ENCODE data around the gene OR2C1. TPM values are rescaled to one million over a fixed set of nuclear protein-coding genes. Genes with fewer than 3 reads are reported as not detected.

The OR2C1 gene
- under 1 TPM in 2 of 6 donors, not detected in 4; 0.16 TPM for total RNA-seq
- polyA plus RNA-seq: under 1 TPM in 1 of 2 donors, not detected in 1; 0.05 TPM

DNA sequence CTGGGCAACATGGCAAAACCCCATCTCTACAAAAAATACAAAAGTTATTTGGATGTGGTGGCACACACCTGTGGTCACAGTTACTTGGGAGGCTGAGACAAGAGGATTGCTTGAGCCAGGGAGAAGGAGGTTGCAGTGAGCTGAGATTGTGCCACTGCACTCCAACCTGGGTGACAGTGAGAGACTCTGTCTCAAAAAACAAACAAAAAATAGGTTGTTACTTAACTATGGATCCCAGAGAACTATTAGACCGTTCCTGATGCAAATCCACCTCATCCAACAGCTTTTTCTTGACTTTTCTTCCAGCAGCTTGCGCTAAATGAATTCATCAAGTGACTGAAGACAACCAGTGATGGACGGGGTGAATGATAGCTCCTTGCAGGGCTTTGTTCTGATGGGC is at the start of gene OR2C1:
Gene OR2C1, plus strand, starts transcription at position 301 of the 400 bp plus-strand sequence. Its CDS starts 52 bp downstream, at position 353.
- Histone ChIP-seq H3K9me3 (no peaks in the 10 kb centered on the region), H3K4me3 (no peak within 1 kb of the TSS), H3K27me3 (no peaks in the 10 kb centered on the region), H3K36me3 (no peaks in the 10 kb centered on the region), H3K4me1 (no peaks in the 10 kb centered on the region), H3K27ac (no peak within 1 kb of the TSS)
- ATAC-seq (no peak), DNase-seq (no peak), FAIRE-seq (no peak)
- intact Hi-C loops (cut with DNase I): no loop called here
- WGBS, 2 donors: 62 to 69% methylated on average over 3 of the region's 3 CpGs
- no peak for TF ChIP-seq CTCF (IDR thresholded peaks at IDR 0.05)

- H3K36me3 ChIP-seq: peaks cover 6 to 12% (median 9%) of the 10 kb centered on the region in 3 donors
- no peaks in the 10 kb centered on the region for H3K27me3 ChIP-seq
- intact Hi-C loops (cut with DNase I): no loop called here
- FAIRE-seq (no peak), ATAC-seq (no peak), DNase-seq (no peak)
- peak overlapping the region; percentile 66 to 92 (median 84) for H3K27ac ChIP-seq
- WGBS, 2 donors: 61 to 62% methylated on average over 11 of the region's 11 CpGs
- TF ChIP-seq CTCF (IDR thresholded peaks at IDR 0.05): no peak
- peak overlapping the region; percentile 55 to 92 (median 62) for H3K4me3 ChIP-seq
- no peaks in the 10 kb centered on the region for H3K4me1 ChIP-seq
- H3K9me3 ChIP-seq: peaks cover 0 to 4% (median 1%) of the 10 kb centered on the region in 4 donors
Measured at GRCh38 chr16:3306078-3306477, 49.6 kb upstream of the OR2C1 start.

DNA sequence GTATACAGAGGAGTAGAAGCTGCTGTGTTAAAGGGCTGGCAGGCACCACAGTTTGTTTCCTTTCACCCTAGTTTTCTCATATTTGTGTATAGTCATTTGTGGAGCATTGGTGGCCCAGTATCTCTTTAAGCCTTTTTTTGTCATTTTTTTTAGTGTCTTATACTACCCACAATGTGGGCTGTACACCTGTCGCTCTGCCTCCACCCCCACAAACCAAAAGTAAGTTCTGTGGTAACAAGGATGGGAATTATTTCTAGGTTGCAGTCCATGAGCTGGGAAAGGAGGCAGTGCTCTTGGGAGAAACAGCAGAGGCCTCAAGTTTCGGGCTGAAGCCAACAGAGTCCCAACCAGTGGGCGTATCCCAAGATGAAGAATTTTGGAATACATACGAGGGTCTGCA is 44.2 kb upstream of the OR2C1 start:
- intact Hi-C loops (cut with DNase I): loop anchor here in 1 of 3 donors (10.0 kb wide), 1 partner anchor 73 kb away; no protein-coding TSS in a partner anchor
- FAIRE-seq: no peak
- Histone ChIP-seq H3K9me3 (peaks cover 0 to 13% (median 3%) of the 10 kb centered on the region in 4 donors), H3K4me3 (no peak overlapping the region), H3K27ac (no peak overlapping the region), H3K4me1 (no peaks in the 10 kb centered on the region), H3K27me3 (no peaks in the 10 kb centered on the region), H3K36me3 (peaks cover 6 to 34% (median 9%) of the 10 kb centered on the region in 3 donors)
- 97 to 99% methylated on average over 4 of the region's 4 CpGs for WGBS, 2 donors
- TF ChIP-seq CTCF (IDR thresholded peaks at IDR 0.05): no peak
- DNase-seq: no peak
- ATAC-seq: no peak

- FAIRE-seq (no peak), DNase-seq (no peak), ATAC-seq (no peak)
- 92 to 93% methylated on average over 3 of the region's 3 CpGs for WGBS, 2 donors
- no peaks in the 10 kb centered on the region for H3K27me3 ChIP-seq
- H3K4me1 ChIP-seq: no peaks in the 10 kb centered on the region
- H3K9me3 ChIP-seq: peaks cover 0 to 28% (median 9%) of the 10 kb centered on the region in 4 donors
- no peak overlapping the region for H3K4me3 ChIP-seq
- peaks cover 3 to 39% (median 10%) of the 10 kb centered on the region in 3 donors for H3K36me3 ChIP-seq
- no peak for TF ChIP-seq CTCF (IDR thresholded peaks at IDR 0.05)
- intact Hi-C loops (cut with DNase I): loop anchor here in 1 of 3 donors (10.0 kb wide), 1 partner anchor 67 kb away; no protein-coding TSS in a partner anchor
- H3K27ac ChIP-seq: no peak overlapping the region
Measured at GRCh38 chr16:3317315-3317999, 38.2 kb upstream of the OR2C1 start.

DNA sequence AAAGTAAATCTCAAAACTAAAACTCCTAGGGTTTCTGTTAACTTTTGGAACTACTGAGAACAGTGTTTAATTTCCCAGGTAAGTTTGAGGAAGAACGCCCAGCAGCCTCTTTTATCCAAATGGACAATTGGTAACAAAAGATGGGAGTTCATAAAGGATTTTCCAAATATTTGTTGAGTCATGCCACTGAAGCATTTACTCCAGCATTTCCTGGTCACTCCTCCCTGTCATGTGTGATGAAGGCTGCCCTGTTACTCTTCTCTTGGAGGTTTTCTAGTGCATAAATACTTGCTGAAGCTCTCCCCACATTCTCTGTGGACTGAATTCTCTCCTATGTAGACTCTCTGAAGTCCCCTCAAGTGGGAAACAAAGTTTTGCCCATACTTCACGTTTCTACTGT is 33.9 kb upstream of the OR2C1 start:
- no peak for TF ChIP-seq CTCF (IDR thresholded peaks at IDR 0.05)
- FAIRE-seq (no peak), ATAC-seq (no peak), DNase-seq (no peak)
- H3K4me1 ChIP-seq: no peaks in the 10 kb centered on the region
- H3K27ac ChIP-seq: no peak overlapping the region
- intact Hi-C loops (cut with DNase I): no loop called here
- WGBS, 2 donors: 62 to 75% methylated on average over 2 of the region's 2 CpGs
- peaks cover 0 to 20% (median 4%) of the 10 kb centered on the region in 4 donors for H3K9me3 ChIP-seq
- H3K36me3 ChIP-seq: peaks cover 3 to 13% (median 10%) of the 10 kb centered on the region in 3 donors
- no peak overlapping the region for H3K4me3 ChIP-seq
- no peaks in the 10 kb centered on the region for H3K27me3 ChIP-seq

All from pancreas (tissue), 10 donors.